Fibroblast of skin of right biceps (primary cell): ENCODE results near the gene RTTN.

Source experiments
- DNase-seq: peaks from one replicate; pipeline ENCODE4 v3.0.0-alpha.2; 2013

The RTTN gene

GRCh38 chr18:70200286-70200685 lies 5.2 kb downstream of the RTTN start:
- DNase-seq, result no peak

- no peak for DNase-seq
Measured at GRCh38 chr18:70197844-70198243, 7.6 kb downstream of the RTTN start.

- DNase-seq, result peak; percentile 3
Measured at GRCh38 chr18:70197026-70197425, 8.5 kb downstream of the RTTN start.

- peak; percentile 53 for DNase-seq
Measured at GRCh38 chr18:70195852-70196434, 9.5 kb downstream of the RTTN start.

- no peak for DNase-seq
Measured at GRCh38 chr18:70195014-70195614, 10.4 kb downstream of the RTTN start.

- DNase-seq, result no peak
Measured at GRCh38 chr18:70194227-70194890, 11.1 kb downstream of the RTTN start.

GRCh38 chr18:70190529-70190928 lies 15.0 kb downstream of the RTTN start:
- no peak for DNase-seq

GRCh38 chr18:70188113-70188512 lies 17.4 kb downstream of the RTTN start:
- DNase-seq, result no peak

- no peak for DNase-seq
Measured at GRCh38 chr18:70183441-70183840, 22.0 kb downstream of the RTTN start.

GRCh38 chr18:70182548-70182947 lies 22.9 kb downstream of the RTTN start:
- DNase-seq, result peak; percentile 24

- no peak for DNase-seq
Measured at GRCh38 chr18:70181725-70182124, 23.8 kb downstream of the RTTN start.

- DNase-seq, result peak; percentile 87
Measured at GRCh38 chr18:70181015-70181414, 24.5 kb downstream of the RTTN start.

- no peak for DNase-seq
Measured at GRCh38 chr18:70176537-70176936, 28.9 kb downstream of the RTTN start.

- DNase-seq, result no peak
Measured at GRCh38 chr18:70175216-70175615, 30.3 kb downstream of the RTTN start.

GRCh38 chr18:70172225-70172624 lies 33.3 kb downstream of the RTTN start:
- DNase-seq, result peak; percentile 17

- DNase-seq, result no peak
Measured at GRCh38 chr18:70169747-70170146, 35.7 kb downstream of the RTTN start.

GRCh38 chr18:70166668-70167067 lies 38.8 kb downstream of the RTTN start:
- no peak for DNase-seq

- DNase-seq, result no peak
Measured at GRCh38 chr18:70165936-70166335, 39.6 kb downstream of the RTTN start.

GRCh38 chr18:70160073-70160678 lies 45.3 kb downstream of the RTTN start:
- peak; percentile 36 for DNase-seq

- no peak for DNase-seq
Measured at GRCh38 chr18:70158992-70159717, 46.3 kb downstream of the RTTN start.

GRCh38 chr18:70156886-70157285 lies 48.6 kb downstream of the RTTN start:
- no peak for DNase-seq

- peak; percentile 97 for DNase-seq
Measured at GRCh38 chr18:70154591-70155194, 50.8 kb downstream of the RTTN start.

- no peak for DNase-seq
Measured at GRCh38 chr18:70151614-70152013, 53.9 kb downstream of the RTTN start.
